K562 (cell line): ENCODE data around the gene ASPDH. TPM values are rescaled to one million over a fixed set of nuclear protein-coding genes. Genes with fewer than 3 reads are reported as not detected.

Experiments used
- ATAC-seq: fragments of 200-7000 bp; cut with Tn5 transposase; 3 replicates; pipeline ENCODE4 v1.9.1; 2020; ENCODE audit warnings: moderate library complexity
- BruUV-seq: library from RNA; stranded (reverse); fragments of 400-500 nt; replicated peaks from 2 replicates; lab custom pipeline; 2021; lab: Mats Ljungman, UMichigan
- CTCF ChIA-PET: fragments of 300-600 bp; formaldehyde crosslinking; extraction: SDS; loops from one replicate; lab custom pipeline; 2021; ENCODE audit warnings: low intra/inter-chr PET ratio; lab: Yijun Ruan, JAX
- POLR2A ChIA-PET: fragments of 300-600, 350-650 bp; sonication (Branson Sonifier 250); formaldehyde crosslinking; extraction: SDS; loops from one replicate; lab custom pipeline; 2021; ENCODE audit warnings: antibody characterized with exemption, inconsistent platforms; lab: Yijun Ruan, JAX
- DNase-seq, 4 experiments: peaks; one replicate each; pipeline versions ENCODE4 v3.0.0 to v3.0.0-alpha.2; 2011 to 2018; ENCODE audit warnings: low spot score in 3 of 4, mixed read lengths in 3 of 4; ENCODE audit errors: extremely low read depth in 1 of 4
- FAIRE-seq: peaks from 2 replicates; lab custom pipeline; 2011; peaks lifted over from hg19 to GRCh38; lab: Jason Lieb, UNC
- H2AFZ ChIP-seq: 2 replicates; pipeline ENCODE4 v1.6.0; 2011; ENCODE audit warnings: low read depth, low read length, control low read depth, inconsistent platforms
- H3K27ac ChIP-seq: fragments of 200-600 bp; 3 replicates; pipeline ENCODE4 v1.8.0; 2011; ENCODE audit warnings: low read depth, mild to moderate bottlenecking, control low read depth, inconsistent platforms, low read length, moderate library complexity, mixed read lengths; ENCODE audit errors: extremely low read depth
- H3K27me3 ChIP-seq, 2 experiments: fragments of 300-600 bp in 1 of 2; 2 replicates in 1 of 2; 3 replicates in 1 of 2; pipeline versions ENCODE4 v1.6.0 to v1.8.0; 2011; ENCODE audit warnings: inconsistent platforms in 2 of 2, low read length in 2 of 2, mild to moderate bottlenecking in 1 of 2, mixed read lengths in 1 of 2, moderate library complexity in 1 of 2; ENCODE audit not compliant: control insufficient read depth in 2 of 2, insufficient read depth in 2 of 2
- H3K36me3 ChIP-seq: fragments of 300-600 bp; 3 replicates; pipeline ENCODE4 v1.8.0; 2011; ENCODE audit warnings: mild to moderate bottlenecking, low read length, inconsistent platforms; ENCODE audit not compliant: control insufficient read depth, insufficient read depth
- H3K4me1 ChIP-seq, 2 experiments: fragments of 200-600 bp in 1 of 2; replicated peaks in 1 of 2; 2 replicates in 1 of 2; 3 replicates in 1 of 2; pipeline versions ENCODE4 v1.5.1 to v1.8.0; 2011; ENCODE audit warnings: inconsistent platforms in 2 of 2, low read length in 2 of 2, mild to moderate bottlenecking in 1 of 2, mixed read lengths in 1 of 2, moderate library complexity in 1 of 2; ENCODE audit not compliant: control insufficient read depth in 2 of 2, insufficient read depth in 2 of 2
- H3K4me2 ChIP-seq: 2 replicates; pipeline ENCODE4 v1.6.1; 2011; ENCODE audit warnings: low read length, control low read depth, inconsistent platforms, mixed read lengths; ENCODE audit not compliant: insufficient read depth
- H3K4me3 ChIP-seq: fragments of 200-600 bp; sonication (generic), shearing (Covaris generic); 2 replicates; pipeline ENCODE4 v1.5.1; 2016; ENCODE audit warnings: control low read depth, inconsistent platforms
- H3K79me2 ChIP-seq: fragments of 200-600 bp; 3 replicates; pipeline ENCODE4 v1.8.0; 2011; ENCODE audit warnings: low read length, inconsistent platforms; ENCODE audit not compliant: control insufficient read depth, insufficient read depth
- H3K9ac ChIP-seq, 2 experiments: 2 replicates each; pipeline versions ENCODE4 v1.6.0 to v1.6.1; 2011; ENCODE audit warnings: low read depth in 2 of 2, low read length in 2 of 2, control low read depth in 1 of 2, inconsistent platforms in 1 of 2, mild to moderate bottlenecking in 1 of 2, mixed read lengths in 1 of 2; ENCODE audit not compliant: insufficient read depth in 1 of 2
- H3K9me1 ChIP-seq: one replicate; pipeline ENCODE4 v1.6.0; 2011; ENCODE audit warnings: inconsistent platforms, mild to moderate bottlenecking, low read length, moderate library complexity; ENCODE audit not compliant: control insufficient read depth, insufficient read depth
- H3K9me3 ChIP-seq: replicated peaks from 2 replicates; pipeline ENCODE4 v1.5.1; 2011; ENCODE audit warnings: low read depth, low read length, inconsistent platforms; ENCODE audit not compliant: control insufficient read depth, insufficient read depth
- H4K20me1 ChIP-seq: replicated peaks from 2 replicates; pipeline ENCODE4 v1.6.1; 2011; ENCODE audit warnings: low read length, inconsistent platforms, mixed read lengths; ENCODE audit not compliant: control insufficient read depth, insufficient read depth
- CBFA2T3 ChIP-seq: fragments of 450-650 bp; IDR thresholded peaks from 2 replicates; pipeline ENCODE4 v1.6.1; 2017
- GATAD2A ChIP-seq: fragments of 450-650 bp; IDR thresholded peaks from 2 replicates; pipeline ENCODE4 v1.6.1; 2017
- RBM25 ChIP-seq: fragments of 200-400 bp; formaldehyde crosslinking; IDR thresholded peaks from 2 replicates; pipeline ENCODE4 v1.6.1; 2018; ENCODE audit warnings: low read length, low read depth, moderate library complexity; ENCODE audit not compliant: severe bottlenecking
- SMAD2 ChIP-seq: fragments of 150-350 bp; IDR thresholded peaks from 2 replicates; pipeline ENCODE4 v1.6.1; 2014; ENCODE audit warnings: low read depth, mild to moderate bottlenecking, low read length
- SUPT5H ChIP-seq: fragments of 450-650 bp; IDR thresholded peaks from 2 replicates; pipeline ENCODE4 v1.6.1; 2016
- XRCC4 ChIP-seq: IDR thresholded peaks from one replicate; pipeline ENCODE4 v1.6.1; 2011; ENCODE audit not compliant: insufficient read depth, insufficient read length; ENCODE audit errors: extremely low read depth
- ZNF584 ChIP-seq: fragments of 200-800 bp; sonication (Bioruptor generic); IDR thresholded peaks from 2 replicates; pipeline ENCODE4 v1.6.1; 2016; ENCODE audit warnings: low read depth, mild to moderate bottlenecking, missing genetic modification characterization, missing compliant biosample characterization
- ZNF699 ChIP-seq: fragments of 250-450 bp; sonication (Bioruptor Pico); IDR thresholded peaks from 2 replicates; pipeline ENCODE4 v1.8.0; 2021; ENCODE audit warnings: mild to moderate bottlenecking, moderate library complexity; ENCODE audit not compliant: insufficient replicate concordance
- WGBS: fragments of 100-300 bp; shearing (Covaris generic); methylation state at CpG from one replicate; pipeline ENCODE4 v1.1.6; 2016; ENCODE audit warnings: low coverage, mixed read lengths; ENCODE audit not compliant: insufficient coverage; ENCODE audit errors: missing lambda C conversion rate; 5-methylcytosine and 5-hydroxymethylcytosine counted together
- in situ Hi-C: fragments of 300-500 bp; cut with MboI; formaldehyde crosslinking; loops from 4 replicates; pipeline ENCODE4 v1.15.0; 2018; ENCODE audit warnings: inconsistent platforms, mixed read lengths
- intact Hi-C: fragments of 100-400 bp; cut with micrococcal nuclease; formaldehyde crosslinking; loops from 2 replicates; pipeline ENCODE4 v1.14.2; 2022
- polyA plus RNA-seq, 8 experiments: library from polyadenylated mRNA; depleted of rRNA in 4 of 8; stranded (reverse) in 5 of 8; unstranded in 3 of 8; fragments of >200 nt; fragmentation: Nextera tagmentation in 2 of 8; fragmentation: Illumina TruSeq in 1 of 8; extraction: Ambion mirVana in 2 of 8; extraction: Trizol in 1 of 8; gene quantifications; 2 replicates each; pipeline versions ENCODE4 v1.2.1 to v1.2.3, GENCODE V29; 2011 to 2014; ENCODE audit warnings: inconsistent platforms in 1 of 8, missing spikeins in 1 of 8
- total RNA-seq, 7 experiments: library from RNA; depleted of rRNA in 6 of 7; stranded (reverse); fragments of >200 nt in 6 of 7; fragmentation: Illumina TruSeq in 2 of 7; extraction: Trizol in 2 of 7; gene quantifications; 2 replicates each; pipeline versions ENCODE4 v1.2.1 to v1.2.3, GENCODE V29; 2011 to 2021; ENCODE audit warnings: low replicate concordance in 1 of 7
- TF ChIP-seq, protein P1 (sequence below): fragments of 250-450 bp; sonication (Bioruptor Pico); IDR thresholded peaks from 2 replicates; pipeline ENCODE4 v1.8.0; 2021; ENCODE audit warnings: borderline replicate concordance, mild to moderate bottlenecking, moderate library complexity; ENCODE audit not compliant: poor library complexity, severe bottlenecking
- TF ChIP-seq, protein P2 (sequence below): sonication (generic); formaldehyde crosslinking; IDR thresholded peaks from 2 replicates; pipeline ENCODE4 v1.8.1; 2023; ENCODE audit warnings: mild to moderate bottlenecking, missing genetic modification reagents, moderate library complexity
- TF ChIP-seq, protein P3 (sequence below): sonication (generic); formaldehyde crosslinking; IDR thresholded peaks from 2 replicates; pipeline ENCODE4 v1.8.0; 2023; ENCODE audit warnings: mild to moderate bottlenecking, missing genetic modification reagents
- TF ChIP-seq, protein P4 (sequence below): fragments of 150-350 bp; IDR thresholded peaks from 2 replicates; pipeline ENCODE4 v1.6.1; 2014; ENCODE audit warnings: low read depth, mild to moderate bottlenecking, low read length, borderline replicate concordance
- TF ChIP-seq, protein P5 (sequence below): fragments of 200-800 bp; sonication (Bioruptor generic); IDR thresholded peaks from 2 replicates; pipeline ENCODE4 v1.6.1; 2017; ENCODE audit warnings: missing genetic modification characterization, missing compliant biosample characterization

Gene ASPDH
- total and polyA plus RNA-seq, 9 of the 15 experiments (the other 6 are each of a cell fraction or from before 2014, with no cell fraction given), result not detected

DNA sequence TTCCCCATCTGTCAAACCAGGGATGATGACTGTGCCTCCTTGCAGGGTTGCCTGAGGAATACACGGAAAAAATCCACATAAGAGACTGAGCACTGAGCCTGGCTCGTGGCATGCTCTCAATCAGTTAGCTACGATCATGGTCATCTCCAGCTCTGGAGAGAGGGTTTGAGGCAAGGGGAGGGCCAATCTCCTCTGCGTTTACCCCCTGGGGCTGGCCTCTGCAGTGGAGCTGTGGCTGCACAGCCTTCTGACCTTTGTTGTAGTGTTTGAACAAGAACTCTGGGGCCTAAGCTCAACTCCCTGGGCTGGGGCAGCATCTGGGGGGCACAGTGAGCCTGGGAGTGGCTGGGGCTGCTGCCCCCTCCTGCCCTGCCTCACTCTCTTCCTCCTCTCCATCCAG, 48.6 kb upstream of the ASPDH start:
- in situ Hi-C loops, result no loop called here
- peak; percentile 51; the same call in 2 of the 3 replicates for ATAC-seq
- CTCF ChIA-PET, result no interaction called here

More for the DNA sequence above, 48.6 kb upstream of the ASPDH start:
- Histone ChIP-seq H4K20me1 (no peaks in the 10 kb centered on the region), H3K79me2 (no peaks in the 10 kb centered on the region), H2AFZ (no peak overlapping the region), H3K4me1 (peaks cover 12 to 25% of the 10 kb centered on the region in 2 experiments; a peak in 4 of 5 replicates), H3K36me3 (no peaks in the 10 kb centered on the region), H3K4me2 (no peak overlapping the region), H3K9me1 (no peaks in the 10 kb centered on the region), H3K27ac (no peak overlapping the region), H3K9ac (no peak overlapping the region), H3K27me3 (peaks cover 0 to 17% of the 10 kb centered on the region in 2 experiments; a peak in 2 of 5 replicates), H3K4me3 (no peak overlapping the region), H3K9me3 (no peaks in the 10 kb centered on the region)
- WGBS, result 14% methylated on average over 2 of the region's 4 CpGs
- intact Hi-C loops, result no loop called here
- FAIRE-seq, result no peak
- BruUV-seq, result no TSS peak
- TF ChIP-seq GATAD2A (no peak), ZNF699 (CRISPR knock-in tag) (no peak), SMAD2 (no peak), SUPT5H (no peak), XRCC4 (no peak), CBFA2T3 (no peak), ZNF584 (CRISPR knock-in tag) (no peak), RBM25 (no peak)
- TF ChIP-seq, protein P1, sequence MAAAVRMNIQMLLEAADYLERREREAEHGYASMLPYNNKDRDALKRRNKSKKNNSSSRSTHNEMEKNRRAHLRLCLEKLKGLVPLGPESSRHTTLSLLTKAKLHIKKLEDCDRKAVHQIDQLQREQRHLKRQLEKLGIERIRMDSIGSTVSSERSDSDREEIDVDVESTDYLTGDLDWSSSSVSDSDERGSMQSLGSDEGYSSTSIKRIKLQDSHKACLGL, result no peak
- TF ChIP-seq, protein P2, sequence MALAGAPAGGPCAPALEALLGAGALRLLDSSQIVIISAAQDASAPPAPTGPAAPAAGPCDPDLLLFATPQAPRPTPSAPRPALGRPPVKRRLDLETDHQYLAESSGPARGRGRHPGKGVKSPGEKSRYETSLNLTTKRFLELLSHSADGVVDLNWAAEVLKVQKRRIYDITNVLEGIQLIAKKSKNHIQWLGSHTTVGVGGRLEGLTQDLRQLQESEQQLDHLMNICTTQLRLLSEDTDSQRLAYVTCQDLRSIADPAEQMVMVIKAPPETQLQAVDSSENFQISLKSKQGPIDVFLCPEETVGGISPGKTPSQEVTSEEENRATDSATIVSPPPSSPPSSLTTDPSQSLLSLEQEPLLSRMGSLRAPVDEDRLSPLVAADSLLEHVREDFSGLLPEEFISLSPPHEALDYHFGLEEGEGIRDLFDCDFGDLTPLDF, result no peak
- TF ChIP-seq, protein P3, sequence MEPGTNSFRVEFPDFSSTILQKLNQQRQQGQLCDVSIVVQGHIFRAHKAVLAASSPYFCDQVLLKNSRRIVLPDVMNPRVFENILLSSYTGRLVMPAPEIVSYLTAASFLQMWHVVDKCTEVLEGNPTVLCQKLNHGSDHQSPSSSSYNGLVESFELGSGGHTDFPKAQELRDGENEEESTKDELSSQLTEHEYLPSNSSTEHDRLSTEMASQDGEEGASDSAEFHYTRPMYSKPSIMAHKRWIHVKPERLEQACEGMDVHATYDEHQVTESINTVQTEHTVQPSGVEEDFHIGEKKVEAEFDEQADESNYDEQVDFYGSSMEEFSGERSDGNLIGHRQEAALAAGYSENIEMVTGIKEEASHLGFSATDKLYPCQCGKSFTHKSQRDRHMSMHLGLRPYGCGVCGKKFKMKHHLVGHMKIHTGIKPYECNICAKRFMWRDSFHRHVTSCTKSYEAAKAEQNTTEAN (CRISPR knock-in tag), result no peak
- TF ChIP-seq, protein P4, sequence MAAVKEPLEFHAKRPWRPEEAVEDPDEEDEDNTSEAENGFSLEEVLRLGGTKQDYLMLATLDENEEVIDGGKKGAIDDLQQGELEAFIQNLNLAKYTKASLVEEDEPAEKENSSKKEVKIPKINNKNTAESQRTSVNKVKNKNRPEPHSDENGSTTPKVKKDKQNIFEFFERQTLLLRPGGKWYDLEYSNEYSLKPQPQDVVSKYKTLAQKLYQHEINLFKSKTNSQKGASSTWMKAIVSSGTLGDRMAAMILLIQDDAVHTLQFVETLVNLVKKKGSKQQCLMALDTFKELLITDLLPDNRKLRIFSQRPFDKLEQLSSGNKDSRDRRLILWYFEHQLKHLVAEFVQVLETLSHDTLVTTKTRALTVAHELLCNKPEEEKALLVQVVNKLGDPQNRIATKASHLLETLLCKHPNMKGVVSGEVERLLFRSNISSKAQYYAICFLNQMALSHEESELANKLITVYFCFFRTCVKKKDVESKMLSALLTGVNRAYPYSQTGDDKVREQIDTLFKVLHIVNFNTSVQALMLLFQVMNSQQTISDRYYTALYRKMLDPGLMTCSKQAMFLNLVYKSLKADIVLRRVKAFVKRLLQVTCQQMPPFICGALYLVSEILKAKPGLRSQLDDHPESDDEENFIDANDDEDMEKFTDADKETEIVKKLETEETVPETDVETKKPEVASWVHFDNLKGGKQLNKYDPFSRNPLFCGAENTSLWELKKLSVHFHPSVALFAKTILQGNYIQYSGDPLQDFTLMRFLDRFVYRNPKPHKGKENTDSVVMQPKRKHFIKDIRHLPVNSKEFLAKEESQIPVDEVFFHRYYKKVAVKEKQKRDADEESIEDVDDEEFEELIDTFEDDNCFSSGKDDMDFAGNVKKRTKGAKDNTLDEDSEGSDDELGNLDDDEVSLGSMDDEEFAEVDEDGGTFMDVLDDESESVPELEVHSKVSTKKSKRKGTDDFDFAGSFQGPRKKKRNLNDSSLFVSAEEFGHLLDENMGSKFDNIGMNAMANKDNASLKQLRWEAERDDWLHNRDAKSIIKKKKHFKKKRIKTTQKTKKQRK, result no peak
- TF ChIP-seq, protein P5, sequence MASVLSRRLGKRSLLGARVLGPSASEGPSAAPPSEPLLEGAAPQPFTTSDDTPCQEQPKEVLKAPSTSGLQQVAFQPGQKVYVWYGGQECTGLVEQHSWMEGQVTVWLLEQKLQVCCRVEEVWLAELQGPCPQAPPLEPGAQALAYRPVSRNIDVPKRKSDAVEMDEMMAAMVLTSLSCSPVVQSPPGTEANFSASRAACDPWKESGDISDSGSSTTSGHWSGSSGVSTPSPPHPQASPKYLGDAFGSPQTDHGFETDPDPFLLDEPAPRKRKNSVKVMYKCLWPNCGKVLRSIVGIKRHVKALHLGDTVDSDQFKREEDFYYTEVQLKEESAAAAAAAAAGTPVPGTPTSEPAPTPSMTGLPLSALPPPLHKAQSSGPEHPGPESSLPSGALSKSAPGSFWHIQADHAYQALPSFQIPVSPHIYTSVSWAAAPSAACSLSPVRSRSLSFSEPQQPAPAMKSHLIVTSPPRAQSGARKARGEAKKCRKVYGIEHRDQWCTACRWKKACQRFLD (CRISPR knock-in tag), result no peak
- DNase-seq, result peak in 1 of 4 experiments; percentile 31
- POLR2A ChIA-PET, result interaction anchor here (0.7 to 1.0 kb wide), 3 partner anchors 11 to 76 kb away, joined by 3 to 4 read pairs (median 3); no protein-coding TSS in a partner anchor
